ENCODE measurements around the gene LHX4.

The LHX4 gene

DNA sequence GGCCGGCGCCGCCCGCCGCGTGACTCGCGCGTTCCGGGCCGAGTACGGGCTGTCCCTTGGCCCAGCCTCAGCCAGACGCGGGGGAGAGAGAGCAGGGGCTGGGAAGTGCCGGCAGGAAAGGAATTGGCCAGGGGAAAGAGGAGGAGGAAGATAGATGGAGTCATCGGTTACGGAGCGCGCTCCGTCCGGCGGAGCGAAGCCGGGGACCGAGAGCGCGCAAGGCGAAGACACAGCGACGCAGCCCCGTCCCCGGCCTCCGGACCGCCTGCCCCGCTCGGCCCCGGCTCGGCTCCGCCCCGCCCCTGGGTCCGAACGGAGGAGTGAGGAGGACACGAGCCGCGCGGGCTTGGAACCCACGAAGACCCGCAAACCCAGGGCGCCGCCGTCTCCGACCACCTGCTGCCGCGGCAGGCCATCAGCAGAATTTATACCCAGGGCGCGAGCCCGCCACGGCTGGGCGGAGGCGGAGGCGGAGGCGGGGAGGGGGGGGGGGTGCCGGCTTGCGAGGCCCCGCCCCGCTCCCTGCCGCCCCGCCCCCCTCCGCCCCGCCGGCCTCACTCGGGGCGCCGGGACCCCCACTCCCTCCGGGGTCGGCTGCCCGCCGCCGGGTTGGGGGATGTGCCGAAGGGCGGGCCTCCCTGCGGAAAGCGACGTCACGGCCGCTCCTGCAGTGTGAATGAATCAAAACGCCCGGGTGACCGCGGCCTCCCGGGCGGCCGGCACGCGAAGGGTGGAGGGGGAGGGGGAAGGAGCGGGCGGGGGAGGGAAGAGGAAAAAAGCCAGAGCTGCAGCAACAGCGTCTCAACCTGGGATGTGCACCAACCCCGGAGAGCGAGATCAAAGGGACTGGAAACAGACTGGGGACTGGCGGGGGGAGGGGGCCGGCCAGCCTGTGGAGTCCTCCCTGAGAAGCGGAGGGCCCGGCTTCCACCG, at the start of gene LHX4:
Gene LHX4, plus strand, starts transcription at position 782 of the 933 bp plus-strand sequence. CDS start 266 bp downstream, outside the sequence.
- TF ChIP-seq, protein P1, sequence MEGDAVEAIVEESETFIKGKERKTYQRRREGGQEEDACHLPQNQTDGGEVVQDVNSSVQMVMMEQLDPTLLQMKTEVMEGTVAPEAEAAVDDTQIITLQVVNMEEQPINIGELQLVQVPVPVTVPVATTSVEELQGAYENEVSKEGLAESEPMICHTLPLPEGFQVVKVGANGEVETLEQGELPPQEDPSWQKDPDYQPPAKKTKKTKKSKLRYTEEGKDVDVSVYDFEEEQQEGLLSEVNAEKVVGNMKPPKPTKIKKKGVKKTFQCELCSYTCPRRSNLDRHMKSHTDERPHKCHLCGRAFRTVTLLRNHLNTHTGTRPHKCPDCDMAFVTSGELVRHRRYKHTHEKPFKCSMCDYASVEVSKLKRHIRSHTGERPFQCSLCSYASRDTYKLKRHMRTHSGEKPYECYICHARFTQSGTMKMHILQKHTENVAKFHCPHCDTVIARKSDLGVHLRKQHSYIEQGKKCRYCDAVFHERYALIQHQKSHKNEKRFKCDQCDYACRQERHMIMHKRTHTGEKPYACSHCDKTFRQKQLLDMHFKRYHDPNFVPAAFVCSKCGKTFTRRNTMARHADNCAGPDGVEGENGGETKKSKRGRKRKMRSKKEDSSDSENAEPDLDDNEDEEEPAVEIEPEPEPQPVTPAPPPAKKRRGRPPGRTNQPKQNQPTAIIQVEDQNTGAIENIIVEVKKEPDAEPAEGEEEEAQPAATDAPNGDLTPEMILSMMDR (IDR thresholded peaks at IDR 0.05; ENCODE audit: low read depth, low read length), result no peak
- DNase-seq (ENCODE audit: extremely low read depth, low read depth), result no peak

DNA sequence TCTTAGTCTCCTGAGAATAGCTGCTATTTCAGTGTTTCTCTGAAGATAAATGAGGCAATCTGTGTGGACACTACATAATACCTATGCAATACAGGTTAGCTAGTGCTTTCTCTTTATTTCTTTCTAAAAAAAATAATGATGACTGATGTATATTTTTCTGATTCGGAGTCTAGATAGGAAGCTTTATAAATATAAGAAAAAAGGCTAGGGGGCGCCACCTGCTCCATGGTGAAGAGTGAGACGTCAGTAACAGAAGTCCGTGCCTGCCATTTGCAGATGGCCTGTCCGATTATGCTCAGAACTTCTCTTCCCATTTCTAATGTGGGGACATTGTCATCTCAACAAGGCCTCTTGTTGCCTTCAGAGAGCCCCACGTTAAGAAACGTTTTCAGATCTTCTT, 49.0 kb upstream of the LHX4 start:
- TF ChIP-seq, protein P1 (IDR thresholded peaks at IDR 0.05; ENCODE audit: low read depth, low read length), result peak; percentile 28
- no peak for DNase-seq (ENCODE audit: extremely low read depth, low read depth)

DNA sequence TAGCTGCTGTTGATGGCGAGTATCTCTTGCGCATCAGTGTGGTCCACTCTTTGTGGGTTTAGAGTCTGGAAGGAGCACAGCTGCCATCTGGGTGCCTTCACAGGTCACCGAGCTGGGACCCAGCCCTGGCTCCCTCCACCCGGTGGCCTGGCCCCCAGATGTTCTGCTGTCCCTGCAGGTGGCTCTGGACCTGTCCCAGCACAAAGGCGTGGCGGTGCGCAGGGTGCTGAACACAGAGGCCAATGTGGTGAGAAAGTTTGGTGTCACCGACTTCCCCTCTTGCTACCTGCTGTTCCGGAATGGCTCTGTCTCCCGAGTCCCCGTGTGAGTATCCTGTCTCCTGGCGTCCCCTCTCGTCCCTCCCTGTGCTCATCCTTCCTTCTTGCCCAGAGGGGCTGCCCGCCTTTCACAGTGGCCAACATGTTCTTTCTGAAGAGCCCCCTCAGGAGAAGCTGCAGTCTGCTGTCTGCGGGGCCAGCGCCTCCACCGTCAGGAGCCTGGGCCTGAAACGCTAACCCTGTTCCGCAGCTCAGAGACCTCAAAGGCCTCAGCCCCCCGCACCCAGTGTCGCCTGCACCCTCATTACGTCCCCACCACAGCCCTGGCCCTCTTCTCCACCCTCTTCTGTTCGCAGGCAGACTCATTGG, 47.9 kb upstream of the LHX4 start:
- TF ChIP-seq, protein P1 (IDR thresholded peaks at IDR 0.05; ENCODE audit: low read depth, low read length), result no peak
- no peak for DNase-seq (ENCODE audit: extremely low read depth, low read depth)

DNA sequence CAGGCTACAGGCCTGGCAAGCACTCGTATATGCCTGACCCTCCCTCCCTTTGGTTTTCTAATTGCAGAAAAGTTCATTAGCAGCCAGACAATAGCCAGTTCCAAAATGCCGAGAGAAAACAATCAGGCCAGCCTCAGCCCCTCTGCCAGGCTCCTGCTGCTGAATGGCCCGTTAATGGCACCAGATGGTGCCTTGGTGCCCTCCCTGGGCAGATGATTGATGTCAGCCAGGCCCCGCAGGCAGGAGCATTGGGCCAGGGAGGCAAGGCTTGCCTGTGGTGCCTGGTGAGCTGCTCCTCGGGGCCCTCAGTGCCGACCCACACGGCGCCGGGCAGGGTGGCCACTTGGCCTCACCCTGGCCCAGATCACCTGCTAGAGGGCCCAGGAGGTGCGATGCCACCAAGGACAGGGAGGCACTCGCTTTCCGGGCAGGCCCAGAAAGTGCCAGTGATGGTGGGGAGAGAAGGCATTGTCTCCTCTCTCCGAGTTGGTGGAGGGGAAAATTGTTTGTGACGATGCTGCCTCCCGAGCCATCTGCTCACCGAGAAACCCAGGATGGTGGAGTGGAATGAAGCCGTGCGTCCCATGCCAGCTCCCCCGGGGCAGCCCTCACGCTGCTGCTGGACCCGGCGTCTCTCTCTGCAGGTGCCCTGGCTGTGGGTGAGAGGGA, 47.3 kb upstream of the LHX4 start:
- TF ChIP-seq, protein P1 (IDR thresholded peaks at IDR 0.05; ENCODE audit: low read depth, low read length), result no peak
- no peak for DNase-seq (ENCODE audit: extremely low read depth, low read depth)

DNA sequence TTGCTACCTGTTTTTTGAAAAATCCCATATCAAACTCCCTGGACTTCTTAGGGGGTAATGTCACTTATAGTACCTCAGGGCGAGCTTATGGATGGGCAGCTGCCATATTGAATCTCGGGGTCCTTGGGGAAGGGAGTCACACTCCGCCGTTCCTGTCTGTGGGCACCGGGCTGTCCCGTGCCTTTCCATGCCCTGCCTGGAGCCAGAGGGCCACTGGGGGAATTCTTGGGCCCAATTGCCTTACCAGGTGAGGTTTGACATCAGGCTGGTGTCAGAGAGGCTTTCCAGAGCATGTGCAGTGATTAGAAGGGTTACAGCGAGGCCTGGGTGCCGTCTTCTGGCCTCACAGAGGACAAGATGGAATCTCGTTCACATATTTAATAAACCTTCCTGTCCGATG, 46.6 kb upstream of the LHX4 start:
- TF ChIP-seq, protein P1 (IDR thresholded peaks at IDR 0.05; ENCODE audit: low read depth, low read length), result no peak
- no peak for DNase-seq (ENCODE audit: extremely low read depth, low read depth)

DNA sequence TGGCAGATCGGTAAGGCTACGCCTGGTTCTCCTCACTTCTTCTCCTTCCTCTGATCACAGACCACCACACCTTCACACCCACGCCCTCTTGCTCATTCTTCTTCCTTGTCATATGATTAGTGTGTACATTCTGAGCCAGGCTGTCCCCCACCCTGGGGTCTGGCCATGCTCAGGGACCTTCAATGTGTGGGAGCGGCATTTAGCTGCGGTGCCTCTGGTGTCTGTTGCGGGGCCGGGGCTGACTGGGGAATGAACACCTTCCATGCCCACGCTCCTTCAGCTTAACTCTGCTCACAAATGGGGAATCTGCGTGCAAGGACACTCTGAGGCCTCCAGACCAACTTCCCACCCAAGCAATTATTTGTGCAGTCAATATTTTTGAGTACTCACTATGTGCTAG, 46.0 kb upstream of the LHX4 start:
- TF ChIP-seq, protein P1 (IDR thresholded peaks at IDR 0.05; ENCODE audit: low read depth, low read length), result no peak

More for the DNA sequence above, 46.0 kb upstream of the LHX4 start:
- DNase-seq (ENCODE audit: extremely low read depth, low read depth), result no peak
